ENCODE results near the gene BNIP3. TPM values are rescaled to one million over a fixed set of nuclear protein-coding genes. Genes with fewer than 3 reads are reported as not detected.

BNIP3 gene
- total RNA-seq, 1 experiment from 2014 or later, result 18.4 TPM

DNA sequence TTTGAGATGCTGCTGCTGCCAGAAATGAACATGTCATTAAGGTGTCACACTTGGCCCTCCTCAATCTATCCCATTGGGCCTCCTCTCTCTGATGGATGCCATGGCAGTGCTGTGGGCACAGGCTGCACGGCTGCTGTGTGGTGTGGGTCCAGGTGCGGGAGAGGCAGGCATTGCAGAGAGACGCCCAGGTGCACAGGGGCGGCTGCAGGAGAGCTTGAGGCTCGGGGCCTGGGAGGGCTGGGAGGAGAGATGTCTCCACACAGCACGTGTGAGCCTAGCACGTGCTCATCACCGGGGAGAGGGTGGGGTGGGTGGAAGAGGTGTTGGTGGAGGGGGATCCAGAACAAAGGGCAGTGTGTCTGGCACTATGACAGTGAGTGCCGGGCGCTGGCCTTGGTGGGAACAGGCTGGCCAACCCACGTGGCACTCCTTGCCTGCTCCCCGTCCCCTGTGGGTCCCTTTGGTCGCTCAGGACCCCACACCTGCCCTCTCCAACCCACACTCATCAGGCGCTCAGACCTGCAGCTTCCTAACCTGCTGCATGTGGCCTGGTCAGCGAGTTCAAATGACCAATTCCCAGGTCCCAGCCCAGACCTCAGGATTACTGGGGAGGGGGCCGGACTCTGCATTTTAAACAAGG, 39.9 kb upstream of the BNIP3 start:
- Mint-ChIP-seq H3K4me3 (ENCODE audit: unreplicated experiment) (no peak overlapping the region), H3K36me3 (ENCODE audit: insufficient read depth, unreplicated experiment) (no peaks in the 10 kb centered on the region), H3K27me3 (ENCODE audit: insufficient read depth, unreplicated experiment) (peaks cover 19% of the 10 kb centered on the region), H3K9me3 (ENCODE audit: unreplicated experiment) (no peaks in the 10 kb centered on the region), H3K27ac (ENCODE audit: unreplicated experiment) (no peak overlapping the region), H3K4me1 (ENCODE audit: low read depth, unreplicated experiment) (peaks cover 6% of the 10 kb centered on the region)
- Histone ChIP-seq H3K4me3 (ENCODE audit: low read depth, low read length) (no peak overlapping the region), H3K9me3 (no peaks in the 10 kb centered on the region), H3K4me1 (no peaks in the 10 kb centered on the region), H3K36me3 (ENCODE audit: control insufficient read depth, insufficient read depth, low read length) (no peaks in the 10 kb centered on the region), H3K27me3 (replicated peaks; ENCODE audit: control insufficient read depth, insufficient read depth, low read length) (no peaks in the 10 kb centered on the region)
- TF ChIP-seq CTCF (IDR thresholded peaks at IDR 0.05; ENCODE audit: insufficient read depth in 1 of 2, low read depth in 1 of 2, low read length in 1 of 2, severe bottlenecking in 1 of 2, unreplicated experiment in 1 of 2), result no peak
- no peak for DNase-seq
- CTCF ChIA-PET, result no interaction called here
- no TSS peak for BruUV-seq (replicated peaks)
- POLR2A ChIA-PET, result no interaction called here
- intact Hi-C loops (cut with micrococcal nuclease; ENCODE audit: unreplicated experiment), result loop anchor here (2.0 kb wide), 1 partner anchor 137 kb away; no protein-coding TSS in a partner anchor

DNA sequence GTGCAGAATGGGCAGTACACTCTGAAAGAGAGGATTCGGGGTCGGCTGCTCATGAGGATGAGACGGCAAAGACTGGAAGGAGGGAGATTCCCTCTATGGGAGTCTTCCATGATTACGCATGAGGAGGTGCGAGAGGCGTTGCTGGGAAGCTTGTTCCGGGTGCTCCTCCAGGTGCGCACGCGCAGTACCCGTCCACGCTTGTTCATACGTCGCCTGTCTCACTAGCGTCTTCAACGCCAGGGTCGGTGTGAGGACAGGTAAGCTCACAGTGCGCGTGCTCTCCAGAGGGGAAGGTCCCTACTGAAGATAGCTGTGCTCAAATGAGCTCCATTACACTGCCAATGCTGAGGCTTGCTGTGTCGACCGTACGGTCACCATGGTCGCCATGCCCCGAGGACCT, 39.3 kb upstream of the BNIP3 start:
- no peak for TF ChIP-seq CTCF (IDR thresholded peaks at IDR 0.05; ENCODE audit: insufficient read depth in 1 of 2, low read depth in 1 of 2, low read length in 1 of 2, severe bottlenecking in 1 of 2, unreplicated experiment in 1 of 2)
- peaks cover 6% of the 10 kb centered on the region for H3K4me1 Mint-ChIP-seq (ENCODE audit: low read depth, unreplicated experiment)
- DNase-seq, result no peak
- Histone ChIP-seq H3K4me3 (ENCODE audit: low read depth, low read length) (no peak overlapping the region), H3K36me3 (ENCODE audit: control insufficient read depth, insufficient read depth, low read length) (no peaks in the 10 kb centered on the region), H3K9me3 (no peaks in the 10 kb centered on the region), H3K27me3 (replicated peaks; ENCODE audit: control insufficient read depth, insufficient read depth, low read length) (no peaks in the 10 kb centered on the region), H3K4me1 (no peaks in the 10 kb centered on the region)
- ChIA-PET CTCF (no interaction called here), POLR2A (no interaction called here)
- BruUV-seq (replicated peaks), result no TSS peak
- no peaks in the 10 kb centered on the region for H3K9me3 Mint-ChIP-seq (ENCODE audit: unreplicated experiment)
- intact Hi-C loops (cut with micrococcal nuclease; ENCODE audit: unreplicated experiment), result no loop called here
- no peaks in the 10 kb centered on the region for H3K36me3 Mint-ChIP-seq (ENCODE audit: insufficient read depth, unreplicated experiment)
- H3K27ac Mint-ChIP-seq (ENCODE audit: unreplicated experiment), result no peak overlapping the region
- no peak overlapping the region for H3K4me3 Mint-ChIP-seq (ENCODE audit: unreplicated experiment)
- H3K27me3 Mint-ChIP-seq (ENCODE audit: insufficient read depth, unreplicated experiment), result peaks cover 19% of the 10 kb centered on the region

DNA sequence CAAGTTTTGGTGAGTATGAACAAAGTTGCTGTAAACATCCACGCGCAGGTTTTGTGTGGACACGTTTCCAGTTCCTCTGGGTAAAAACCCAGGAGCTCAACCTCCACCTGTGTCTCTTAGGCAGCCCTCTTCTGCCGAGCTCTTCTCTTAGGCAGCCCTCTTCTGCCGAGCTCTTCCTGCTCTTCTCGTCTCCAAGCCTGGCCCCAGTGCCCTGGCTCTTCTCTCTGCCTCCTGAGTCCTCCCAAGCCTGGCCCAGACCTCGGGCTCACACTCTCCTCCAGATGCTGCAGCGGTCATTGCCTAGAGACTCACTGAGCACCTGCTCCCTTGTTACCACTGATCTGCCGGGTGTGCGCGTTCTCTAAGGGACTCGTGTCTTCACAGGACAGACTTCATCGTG, 38.7 kb upstream of the BNIP3 start:
- no peak overlapping the region for H3K4me3 Mint-ChIP-seq (ENCODE audit: unreplicated experiment)
- no TSS peak for BruUV-seq (replicated peaks)

More for the DNA sequence above, 38.7 kb upstream of the BNIP3 start:
- Histone ChIP-seq H3K4me1 (no peaks in the 10 kb centered on the region), H3K9me3 (no peaks in the 10 kb centered on the region), H3K4me3 (ENCODE audit: low read depth, low read length) (no peak overlapping the region), H3K27me3 (replicated peaks; ENCODE audit: control insufficient read depth, insufficient read depth, low read length) (no peaks in the 10 kb centered on the region), H3K36me3 (ENCODE audit: control insufficient read depth, insufficient read depth, low read length) (no peaks in the 10 kb centered on the region)
- ChIA-PET POLR2A (no interaction called here), CTCF (no interaction called here)
- no peaks in the 10 kb centered on the region for H3K9me3 Mint-ChIP-seq (ENCODE audit: unreplicated experiment)
- H3K27ac Mint-ChIP-seq (ENCODE audit: unreplicated experiment), result no peak overlapping the region
- H3K36me3 Mint-ChIP-seq (ENCODE audit: insufficient read depth, unreplicated experiment), result no peaks in the 10 kb centered on the region
- no peak for DNase-seq
- intact Hi-C loops (cut with micrococcal nuclease; ENCODE audit: unreplicated experiment), result no loop called here
- peaks cover 19% of the 10 kb centered on the region for H3K27me3 Mint-ChIP-seq (ENCODE audit: insufficient read depth, unreplicated experiment)
- no peak for TF ChIP-seq CTCF (IDR thresholded peaks at IDR 0.05; ENCODE audit: insufficient read depth in 1 of 2, low read depth in 1 of 2, low read length in 1 of 2, severe bottlenecking in 1 of 2, unreplicated experiment in 1 of 2)
- peaks cover 6% of the 10 kb centered on the region for H3K4me1 Mint-ChIP-seq (ENCODE audit: low read depth, unreplicated experiment)
